Urinary bladder (tissue), 4 donors: Measurements from ENCODE around the gene AMDHD1. TPM values are rescaled to one million over a fixed set of nuclear protein-coding genes. Genes with fewer than 3 reads are reported as not detected.

Source experiments
- DNase-seq: peaks from one replicate; pipeline ENCODE4 v3.0.0-alpha.2; 2015; ENCODE audit errors: extremely low spot score
- H3K27ac ChIP-seq: one replicate; pipeline ENCODE4 v1.5.1; 2013; ENCODE audit warnings: low read depth, mild to moderate bottlenecking, moderate library complexity
- H3K36me3 ChIP-seq: one replicate; pipeline ENCODE4 v1.6.1; 2013; ENCODE audit warnings: mild to moderate bottlenecking, moderate library complexity; ENCODE audit not compliant: insufficient read depth
- H3K4me1 ChIP-seq: one replicate; pipeline ENCODE4 v1.6.1; 2013; ENCODE audit warnings: mild to moderate bottlenecking, moderate library complexity; ENCODE audit not compliant: insufficient read depth
- H3K4me3 ChIP-seq: one replicate; pipeline ENCODE4 v1.5.1; 2013; ENCODE audit warnings: low read depth, low read length
- WGBS: extraction: QIAGEN DNeasy Blood & Tissue Kit; methylation state at CpG from one replicate; pipeline ENCODE4 v1.1.7; 2013; 5-methylcytosine and 5-hydroxymethylcytosine counted together
- polyA plus RNA-seq: library from polyadenylated mRNA; stranded (reverse); fragments of 200-250 nt; gene quantifications from one replicate; pipeline ENCODE4 v1.2.3, GENCODE V29; 2013
- total RNA-seq: library from RNA; depleted of rRNA; stranded (reverse); fragments of >200 nt; gene quantifications from one replicate; pipeline ENCODE4 v1.2.3, GENCODE V29; 2014
- donor health status: healthy with polysubstance abuse.
- donor health status: healthy.

AMDHD1 gene
- total and polyA plus RNA-seq, 2 donors: 0.16 to 0.80 TPM

DNA sequence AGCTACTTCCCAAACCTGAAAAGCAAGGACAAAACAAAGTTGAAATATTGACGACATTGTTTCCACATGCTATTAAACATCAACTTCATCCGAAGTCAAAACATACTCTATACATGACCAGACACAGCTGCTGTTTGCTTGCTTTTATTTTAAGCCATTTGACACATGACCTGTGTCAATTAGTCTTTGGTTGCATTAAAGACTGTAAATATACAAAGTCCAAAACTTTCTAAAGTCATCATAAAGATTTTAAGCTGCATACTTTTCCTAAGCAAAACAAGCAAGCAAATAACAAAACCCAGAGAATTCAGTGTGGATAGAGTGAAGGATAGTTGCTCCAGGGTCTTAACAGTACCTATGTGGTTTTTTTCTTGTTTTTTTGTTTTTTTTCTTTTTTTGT is 31.2 kb downstream of the AMDHD1 start:
- no peaks in the 10 kb centered on the region for H3K4me1 ChIP-seq
- H3K27ac ChIP-seq: no peak overlapping the region
- WGBS: 62% methylated on average over 2 of the region's 2 CpGs
- no peak for DNase-seq
- H3K36me3 ChIP-seq: no peaks in the 10 kb centered on the region
- H3K4me3 ChIP-seq: no peak overlapping the region

DNA sequence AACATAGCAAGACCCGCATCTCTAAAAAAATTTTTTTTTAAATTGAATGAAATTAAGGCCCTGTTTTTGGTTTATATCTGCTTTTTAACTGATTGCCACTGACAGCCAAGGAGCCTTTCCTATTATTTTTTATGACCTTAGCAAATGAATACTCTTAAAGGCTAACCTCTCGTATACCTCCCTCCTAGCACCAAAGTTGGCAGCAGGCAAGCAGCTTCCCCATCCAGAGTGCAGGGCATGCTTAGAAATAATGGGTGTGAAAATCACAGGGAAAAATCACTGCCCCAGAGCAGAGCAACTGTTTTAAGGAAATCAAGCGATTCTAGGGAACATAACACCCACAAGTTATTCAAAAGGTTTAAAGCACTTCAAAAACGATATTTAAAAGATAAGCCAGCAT is 32.4 kb downstream of the AMDHD1 start:
- Histone ChIP-seq H3K4me1 (no peaks in the 10 kb centered on the region), H3K36me3 (no peaks in the 10 kb centered on the region), H3K4me3 (no peak overlapping the region), H3K27ac (no peak overlapping the region)
- DNase-seq: no peak
- 89% methylated on average over 4 of the region's 4 CpGs for WGBS

DNA sequence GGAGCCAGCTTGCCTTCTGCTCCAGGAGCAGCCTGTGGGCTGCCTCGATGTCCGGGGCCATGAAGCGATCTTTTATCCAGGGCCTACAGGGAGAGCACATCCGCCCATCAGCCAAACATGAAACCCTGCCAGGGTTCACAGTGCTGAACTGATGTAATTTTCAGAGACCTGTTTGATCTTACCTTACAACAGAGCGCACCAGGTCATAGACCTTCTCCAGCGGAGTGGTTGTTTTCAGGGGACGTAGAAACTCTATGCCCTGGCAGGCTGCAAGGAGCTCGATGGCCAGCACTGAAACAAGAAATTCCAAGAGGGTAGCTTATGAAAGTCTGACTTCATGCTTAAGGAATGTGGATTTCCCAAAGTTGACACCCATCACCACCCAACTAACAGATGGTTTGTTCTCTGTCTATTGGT is 33.3 kb downstream of the AMDHD1 start:
- no peak for DNase-seq

DNA sequence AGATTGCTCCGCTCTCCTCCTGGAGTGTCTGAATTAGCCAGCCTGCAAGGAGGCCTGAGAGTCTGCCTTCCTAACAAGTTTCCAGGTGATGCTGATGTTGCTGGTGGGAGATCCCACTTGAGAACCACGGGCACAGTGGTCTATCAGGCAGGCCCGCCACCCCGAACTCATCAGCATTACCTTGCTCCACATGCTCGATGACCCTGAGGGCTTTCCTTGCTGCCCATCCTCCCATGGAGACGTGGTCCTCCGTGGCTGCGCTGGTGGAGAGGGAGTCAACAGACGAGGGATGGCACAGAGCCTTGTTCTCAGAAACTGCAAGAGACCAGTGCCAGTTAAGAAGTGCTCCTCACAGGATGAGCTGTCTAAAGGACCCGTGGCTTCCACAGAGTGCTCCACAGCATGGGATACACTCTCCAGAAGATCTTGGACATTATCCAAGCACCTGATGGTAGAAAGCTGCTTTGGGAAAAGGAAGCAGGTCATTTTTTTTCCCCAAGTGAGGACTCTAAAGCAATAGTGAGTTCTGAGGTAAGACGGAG is 34.7 kb downstream of the AMDHD1 start:
- H3K27ac ChIP-seq: no peak overlapping the region
- no peaks in the 10 kb centered on the region for H3K36me3 ChIP-seq
- 85% methylated on average over 11 of the region's 11 CpGs for WGBS
- no peak for DNase-seq
- no peaks in the 10 kb centered on the region for H3K4me1 ChIP-seq
- no peak overlapping the region for H3K4me3 ChIP-seq

More for the DNA sequence above, 33.3 kb downstream of the AMDHD1 start:
- no peaks in the 10 kb centered on the region for H3K4me1 ChIP-seq
- H3K36me3 ChIP-seq: no peaks in the 10 kb centered on the region
- 92% methylated on average over 8 of the region's 8 CpGs for WGBS
- no peak overlapping the region for H3K27ac ChIP-seq
- no peak overlapping the region for H3K4me3 ChIP-seq

DNA sequence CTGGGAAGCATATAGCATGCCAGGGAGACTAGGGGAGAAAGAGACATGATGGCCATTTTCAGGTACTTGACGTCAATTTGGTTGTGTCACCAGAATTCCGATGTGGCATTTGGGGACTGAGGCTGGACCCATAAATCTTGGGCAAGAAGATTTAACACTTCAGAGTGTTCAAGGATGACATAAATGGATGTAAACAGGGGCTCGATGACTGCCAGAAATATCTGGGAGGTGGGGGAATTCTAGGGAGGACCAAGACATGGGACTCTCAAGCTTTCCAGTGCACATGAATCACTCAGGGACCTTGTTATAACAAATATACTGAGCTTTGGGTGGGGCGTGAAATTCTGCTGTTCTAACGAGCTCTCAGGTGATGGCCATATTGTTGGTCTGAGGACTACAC is 35.2 kb downstream of the AMDHD1 start:
- H3K4me3 ChIP-seq: no peak overlapping the region
- no peak for DNase-seq
- H3K4me1 ChIP-seq: no peaks in the 10 kb centered on the region
- WGBS: 91% methylated on average over 5 of the region's 5 CpGs
- H3K36me3 ChIP-seq: no peaks in the 10 kb centered on the region
- no peak overlapping the region for H3K27ac ChIP-seq

DNA sequence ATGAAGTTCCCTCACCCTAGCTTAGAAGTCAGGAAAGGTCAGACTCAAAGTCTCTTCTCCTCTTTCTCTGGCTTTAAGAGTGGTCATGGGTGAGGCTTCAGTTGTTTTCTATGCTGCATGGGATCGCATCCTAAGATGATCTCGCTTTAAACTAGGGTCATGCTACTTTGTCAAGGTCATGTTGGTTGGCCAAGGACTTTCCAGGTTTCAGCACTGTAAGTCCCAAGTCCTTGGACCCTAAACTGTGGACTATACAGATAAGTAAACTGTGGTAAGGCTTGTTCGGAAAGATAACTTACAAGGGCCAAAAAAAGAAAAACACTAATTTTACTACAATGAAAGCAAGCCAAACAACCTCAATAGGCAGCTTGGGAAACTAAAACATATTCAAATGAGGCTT is 35.6 kb downstream of the AMDHD1 start:
- Histone ChIP-seq H3K27ac (no peak overlapping the region), H3K4me1 (no peaks in the 10 kb centered on the region), H3K4me3 (no peak overlapping the region), H3K36me3 (no peaks in the 10 kb centered on the region)
- no peak for DNase-seq
- 84% methylated on average over 3 of the region's 3 CpGs for WGBS

DNA sequence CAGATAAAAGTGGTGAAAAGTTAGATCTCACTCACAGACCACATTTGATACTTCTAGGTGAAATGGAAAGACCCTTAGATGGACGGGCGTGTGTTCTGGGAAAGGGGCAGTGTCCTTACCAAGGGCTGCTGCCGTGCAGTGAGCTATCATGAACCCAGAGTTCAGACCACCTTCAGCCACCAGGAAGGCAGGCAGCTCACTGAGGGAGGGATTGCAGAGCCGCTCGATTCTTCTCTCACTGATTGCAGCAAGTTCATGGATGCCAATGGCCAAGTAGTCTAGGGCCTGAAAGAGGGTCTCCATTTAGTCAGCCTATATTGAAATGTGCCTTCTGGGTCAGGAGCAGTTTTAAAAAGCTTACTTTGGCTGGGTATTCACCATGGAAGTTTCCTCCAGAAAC is 37.3 kb downstream of the AMDHD1 start:
- H3K4me3 ChIP-seq: no peak overlapping the region
- H3K36me3 ChIP-seq: no peaks in the 10 kb centered on the region
- H3K4me1 ChIP-seq: no peaks in the 10 kb centered on the region
- no peak overlapping the region for H3K27ac ChIP-seq
- DNase-seq: no peak
- WGBS: 90% methylated on average over 5 of the region's 5 CpGs

DNA sequence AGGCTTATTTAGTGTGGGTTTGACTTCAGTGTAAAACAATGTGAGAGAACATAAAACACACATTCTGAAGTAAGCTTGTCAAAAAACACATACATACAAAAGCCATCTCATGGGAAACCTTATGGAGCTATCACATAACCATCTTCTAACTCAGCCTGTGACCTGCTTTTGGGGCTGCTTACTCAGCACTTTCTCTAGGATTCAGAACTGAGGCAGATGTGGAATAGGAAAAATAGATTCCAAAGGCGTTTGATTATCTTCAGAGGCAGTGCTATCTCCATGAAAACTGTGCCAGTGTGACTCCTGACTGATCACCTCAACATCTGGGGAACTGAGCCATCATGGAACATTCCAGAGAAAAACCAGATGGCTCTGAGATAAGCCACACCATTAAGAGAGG is 39.5 kb downstream of the AMDHD1 start:
- Histone ChIP-seq H3K27ac (no peak overlapping the region), H3K4me3 (no peak overlapping the region), H3K4me1 (peaks cover 1% of the 10 kb centered on the region), H3K36me3 (no peaks in the 10 kb centered on the region)
- DNase-seq: no peak
- 39% methylated on average over 1 of the region's 1 CpG for WGBS

DNA sequence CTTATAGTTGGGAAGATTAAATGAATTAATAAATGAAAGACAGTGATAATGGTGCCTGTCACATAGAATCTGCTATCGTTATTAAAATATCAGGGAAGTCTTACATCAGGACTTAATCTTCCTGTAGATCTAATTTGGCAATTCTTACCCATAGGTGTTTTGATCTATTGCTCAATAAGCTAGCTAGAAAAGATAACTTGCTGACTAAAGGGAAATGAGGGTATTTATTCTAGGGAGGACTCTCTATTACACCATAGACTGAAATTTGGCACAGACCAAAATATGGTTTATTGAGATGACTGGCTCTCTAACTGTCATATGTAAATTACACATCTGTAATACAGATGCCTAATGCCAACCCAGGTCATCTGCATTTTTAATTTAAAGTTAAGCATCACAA is 41.6 kb downstream of the AMDHD1 start:
- peaks cover 1% of the 10 kb centered on the region for H3K4me1 ChIP-seq
- 95% methylated on average over 1 of the region's 1 CpG for WGBS
- H3K36me3 ChIP-seq: no peaks in the 10 kb centered on the region
- no peak overlapping the region for H3K27ac ChIP-seq
- no peak overlapping the region for H3K4me3 ChIP-seq
- no peak for DNase-seq

DNA sequence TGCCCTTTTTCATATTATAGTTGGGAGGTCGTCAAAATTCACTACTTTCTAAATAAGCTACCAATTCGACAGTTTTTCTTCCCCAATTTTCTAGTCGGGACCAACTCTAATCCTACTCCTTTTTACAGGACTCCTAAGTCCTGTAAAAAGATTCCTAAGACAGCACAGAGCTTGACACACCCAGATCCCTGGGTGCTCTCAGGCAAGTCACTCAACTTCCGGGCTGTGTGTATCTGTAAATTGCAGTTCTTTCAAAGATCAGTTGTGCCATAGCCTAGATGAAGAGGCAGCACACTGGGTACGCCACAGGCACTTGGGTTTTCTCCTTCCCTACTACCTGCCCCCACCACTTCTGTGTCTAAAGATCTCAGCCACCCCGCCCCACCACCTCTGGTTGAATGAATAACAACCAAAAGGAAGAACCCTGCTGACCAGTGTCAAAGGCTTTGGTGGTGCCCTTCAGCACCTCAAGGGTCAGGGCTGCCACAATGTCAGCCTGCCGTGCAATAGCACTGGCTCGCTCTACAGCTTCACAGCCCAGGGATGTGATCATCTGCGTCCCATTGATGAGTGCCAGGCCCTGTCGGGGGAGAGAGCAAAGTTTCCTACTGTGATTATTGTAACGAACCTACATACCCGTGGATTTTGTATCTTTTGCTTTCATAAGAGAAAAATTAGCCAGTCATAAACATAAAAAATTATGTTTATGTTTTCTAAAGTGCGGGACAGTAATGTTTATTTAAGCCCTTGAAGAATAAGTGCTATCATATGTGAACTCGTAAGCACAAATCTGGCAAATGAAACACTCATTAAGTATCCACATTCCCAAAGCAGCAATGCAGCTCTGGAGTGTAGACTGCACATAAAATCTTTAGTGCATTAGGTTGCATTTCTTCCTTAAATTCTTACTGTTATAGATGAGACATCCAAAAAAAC is 43.8 kb downstream of the AMDHD1 start:
- no peak for DNase-seq
- no peak overlapping the region for H3K27ac ChIP-seq
- WGBS: 55% methylated on average over 14 of the region's 14 CpGs
- H3K36me3 ChIP-seq: no peaks in the 10 kb centered on the region
- H3K4me1 ChIP-seq: peaks cover 1% of the 10 kb centered on the region
- no peak overlapping the region for H3K4me3 ChIP-seq

DNA sequence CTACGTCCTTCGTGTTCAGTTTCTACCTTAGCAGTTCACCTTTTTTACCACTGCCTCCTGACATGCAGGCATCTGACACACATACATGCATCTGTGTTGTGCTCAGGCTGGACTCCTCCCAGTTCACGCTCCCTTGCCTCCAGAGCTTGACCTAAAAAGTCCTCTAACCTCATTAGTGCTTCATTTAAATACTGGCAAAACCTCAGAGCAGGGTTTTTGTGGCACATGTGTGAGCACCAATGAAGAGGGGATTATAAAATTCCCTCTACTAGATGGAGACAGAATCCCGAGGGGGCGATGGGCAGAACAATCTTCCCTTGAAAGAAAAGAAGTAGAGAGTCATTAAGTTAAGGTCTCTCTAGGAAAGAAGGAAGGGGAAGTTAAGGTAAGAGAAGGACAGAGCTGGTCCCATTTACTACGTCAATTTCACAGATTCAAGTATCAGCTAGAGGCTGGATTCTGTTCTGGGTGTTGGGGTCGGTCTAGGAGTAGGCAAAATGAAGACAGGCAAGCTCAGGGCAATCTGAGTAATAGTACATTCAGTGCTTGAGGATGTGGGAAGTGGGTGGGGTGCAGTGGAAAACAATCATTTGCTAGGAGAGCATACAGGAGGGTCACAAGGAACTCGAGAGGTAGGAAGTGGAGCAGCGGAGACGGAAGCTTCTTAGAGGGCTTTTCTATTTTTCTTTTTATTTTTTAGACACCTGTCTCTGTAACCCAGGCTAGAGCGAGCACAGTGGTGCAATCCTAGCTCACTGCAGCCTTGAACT is 45.6 kb downstream of the AMDHD1 start:
- H3K4me1 ChIP-seq: peaks cover 1% of the 10 kb centered on the region
- WGBS: 81% methylated on average over 11 of the region's 11 CpGs

DNA sequence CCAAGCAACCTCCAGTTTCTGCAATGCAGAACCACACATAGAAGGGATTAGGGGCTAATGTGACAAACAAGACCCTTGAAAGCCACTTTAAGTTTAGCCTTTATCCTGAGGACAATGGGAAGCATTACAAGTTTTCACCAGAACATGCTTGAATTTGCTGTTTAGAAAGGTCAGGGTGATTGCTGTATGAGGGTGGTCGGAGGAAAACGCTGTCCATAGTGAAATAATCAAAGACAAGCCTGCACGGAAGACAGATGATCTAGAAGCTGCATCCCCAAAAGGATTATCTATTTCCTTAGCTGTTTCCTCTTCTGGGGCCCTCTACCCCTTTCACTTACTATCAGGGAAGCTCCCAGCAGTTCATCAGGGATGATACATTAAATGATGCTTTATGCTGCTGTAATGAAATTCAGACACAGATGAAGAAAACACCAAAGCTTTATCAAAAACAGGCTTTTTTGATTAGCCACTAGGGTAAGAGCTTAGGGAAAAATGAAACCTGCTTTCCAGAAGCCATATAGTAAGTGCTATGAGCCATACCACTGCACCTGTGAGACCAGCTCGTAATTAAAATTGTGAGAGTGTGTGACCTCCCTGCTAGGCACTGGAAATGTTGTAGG is 46.5 kb downstream of the AMDHD1 start:
- Histone ChIP-seq H3K36me3 (no peaks in the 10 kb centered on the region), H3K4me3 (no peak overlapping the region), H3K4me1 (peaks cover 1% of the 10 kb centered on the region), H3K27ac (no peak overlapping the region)
- no peak for DNase-seq
- 36% methylated on average over 4 of the region's 4 CpGs for WGBS

More for the DNA sequence above, 45.6 kb downstream of the AMDHD1 start:
- Histone ChIP-seq H3K27ac (no peak overlapping the region), H3K36me3 (no peaks in the 10 kb centered on the region), H3K4me3 (no peak overlapping the region)
- no peak for DNase-seq

DNA sequence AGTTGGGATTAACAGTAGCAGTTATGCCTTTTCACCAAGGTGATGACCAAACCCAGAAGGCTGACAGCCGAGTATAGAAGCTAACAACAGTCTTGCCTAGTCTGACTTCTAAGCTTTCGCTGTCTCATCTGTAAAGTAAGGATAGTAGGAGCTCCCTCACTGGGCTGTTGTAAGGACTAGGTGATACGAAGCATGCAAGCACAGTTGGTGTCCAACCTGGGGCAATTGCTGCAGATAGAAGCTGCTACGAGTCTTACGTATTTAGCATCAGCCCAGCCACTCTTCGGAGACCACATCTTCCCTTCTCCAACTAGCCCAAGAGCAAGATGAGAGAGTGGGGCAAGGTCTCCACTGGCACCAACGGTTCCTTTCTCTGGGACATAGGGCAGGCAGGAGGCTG is 47.0 kb downstream of the AMDHD1 start:
- Histone ChIP-seq H3K4me3 (no peak overlapping the region), H3K27ac (no peak overlapping the region), H3K4me1 (peaks cover 1% of the 10 kb centered on the region), H3K36me3 (no peaks in the 10 kb centered on the region)
- 81% methylated on average over 7 of the region's 7 CpGs for WGBS
- no peak for DNase-seq
